ENCODE results near the gene C19orf81. TPM values are rescaled to one million over a fixed set of nuclear protein-coding genes. Genes with fewer than 3 reads are reported as not detected.
A peak's percentile ranks its signal among the peaks of the same experiment; 100 is the strongest.

The C19orf81 gene
- total and polyA plus RNA-seq, 2 donors (not counting 3 experiments of a cell fraction or from before 2014, with no cell fraction given), result 0.79 to 2.5 TPM

GRCh38 chr19:50679177-50680125 is 30.2 kb downstream of the C19orf81 start:
- Histone ChIP-seq H3K4me3 (replicated peaks in 1 of 3; ENCODE audit: insufficient read depth in 1 of 3, low read depth in 1 of 3, low read length in 3 of 3) (no peak overlapping the region), H2AFZ (ENCODE audit: low read depth, low read length) (no peak overlapping the region), H3K79me2 (ENCODE audit: control insufficient read depth, insufficient read depth, low read length) (no peaks in the 10 kb centered on the region), H3K9ac (replicated peaks; ENCODE audit: extremely low read depth, insufficient read depth, low read length) (no peak overlapping the region), H3K9me1 (replicated peaks; ENCODE audit: control insufficient read depth, extremely low read depth, insufficient read depth, low read length) (no peaks in the 10 kb centered on the region), H3K27me3 (ENCODE audit: control insufficient read depth in 2 of 2, insufficient read depth in 2 of 2, low read length in 2 of 2) (no peaks in the 10 kb centered on the region), H3K9me3 (replicated peaks; ENCODE audit: control insufficient read depth, insufficient read depth, low read length) (no peaks in the 10 kb centered on the region), H4K20me1 (replicated peaks; ENCODE audit: control insufficient read depth, extremely low read depth, insufficient read depth, low read length) (no peaks in the 10 kb centered on the region), H3K4me1 (ENCODE audit: control insufficient read depth, extremely low read depth, insufficient read depth, low read length) (no peaks in the 10 kb centered on the region), H3K27ac (ENCODE audit: insufficient read depth, low read depth, low read length) (no peak overlapping the region), H3K36me3 (ENCODE audit: control insufficient read depth in 2 of 2, extremely low read depth in 1 of 2, insufficient read depth in 2 of 2, low read length in 2 of 2) (no peaks in the 10 kb centered on the region), H3K4me2 (ENCODE audit: insufficient read depth, low read length) (no peak overlapping the region)
- ChIA-PET CTCF (no interaction called here), POLR2A (no interaction called here)
- DNase-seq (ENCODE audit: low read depth, low spot score) (peak; percentile 84), FAIRE-seq (peak; percentile 89)
- no peak for TF ChIP-seq CTCF (IDR thresholded peaks at IDR 0.05; ENCODE audit: extremely low read depth in 1 of 2, insufficient read depth in 1 of 2, low read depth in 1 of 2, low read length in 2 of 2)
- TF ChIP-seq POLR2A (IDR thresholded peaks at IDR 0.05; ENCODE audit: low read depth, low read length), result no peak
- no peak for TF ChIP-seq MYC (IDR thresholded peaks at IDR 0.05; ENCODE audit: low read depth, low read length)
- no peak for TF ChIP-seq FOS (IDR thresholded peaks at IDR 0.05; ENCODE audit: borderline replicate concordance, insufficient read depth, low read length)
- TF ChIP-seq EZH2 (IDR thresholded peaks at IDR 0.05; ENCODE audit: borderline replicate concordance, low read depth, low read length, severe bottlenecking), result no peak
- peak; percentile 11 for TF ChIP-seq MAX (IDR thresholded peaks at IDR 0.05; ENCODE audit: insufficient read depth, insufficient read length)
- TF ChIP-seq GATA2 (IDR thresholded peaks at IDR 0.05; ENCODE audit: insufficient read depth, insufficient read length, low read depth, low read length), result no peak
- peak; percentile 40 for TF ChIP-seq JUN (IDR thresholded peaks at IDR 0.05; ENCODE audit: borderline replicate concordance, insufficient read depth, insufficient read length, low read depth)
- TF ChIP-seq POLR2AphosphoS5 (IDR thresholded peaks at IDR 0.05; ENCODE audit: insufficient read depth, low read depth, low read length), result no peak
- intact Hi-C loops (cut with micrococcal nuclease), result loop anchor here (2.0 kb wide), 1 partner anchor 45 kb away; no protein-coding TSS in a partner anchor
- no TSS peak for BruUV-seq (replicated peaks)
- dilution Hi-C loops (cut with MboI; ENCODE audit: extremely low pct_ligation_motif_present, low sequenced_read_pairs), result no loop called here

Data from endothelial cell of umbilical vein (primary cell).